ENCODE measurements around the gene AVPR1B. TPM values are rescaled to one million over a fixed set of nuclear protein-coding genes. Genes with fewer than 3 reads are reported as not detected.
"Not testable (repeated sequence)": the region's sequence is repeated elsewhere in the genome, so short reads cannot be mapped to it uniquely, and the experiment has no call there.

Gene AVPR1B
- total RNA-seq, 1 experiment from 2014 or later: not detected

- peaks cover 6 to 10% (median 9%) of the 10 kb centered on the region in 3 experiments for H3K36me3 Mint-ChIP-seq (ENCODE audit: insufficient read depth in 1 of 3, low read depth in 3 of 3)
- H3K4me3 Mint-ChIP-seq: no peak overlapping the region
- Histone ChIP-seq H3K23me2 (ENCODE audit: insufficient read length, low read depth, low read length, poor library complexity, severe bottlenecking) (no peaks in the 10 kb centered on the region), H3K14ac (ENCODE audit: insufficient read depth, low read length) (no peak overlapping the region; the same call in 1 of the 2 replicates), H3T11ph (ENCODE audit: low read length) (no peak overlapping the region), H3K4me2 (ENCODE audit: insufficient read depth, insufficient read length, low read length) (no peak overlapping the region), H3K9me3 (ENCODE audit: control insufficient read depth, low read depth, low read length) (no peaks in the 10 kb centered on the region), H2AK5ac (ENCODE audit: insufficient read length, low read length) (no peak overlapping the region), H4K5ac (ENCODE audit: insufficient read length, low read depth, low read length) (no peak overlapping the region), H2BK5ac (ENCODE audit: insufficient read length, low read length) (no peak overlapping the region), H3K4ac (ENCODE audit: low read depth, low read length) (no peak overlapping the region), H3K56ac (ENCODE audit: insufficient read length, low read depth, low read length) (no peak overlapping the region), H3K79me1 (ENCODE audit: insufficient read depth, low read depth, low read length, poor library complexity, severe bottlenecking) (no peaks in the 10 kb centered on the region), H4K20me1 (ENCODE audit: control insufficient read depth, insufficient read depth, insufficient read length) (no peaks in the 10 kb centered on the region), H3K23ac (ENCODE audit: insufficient read length, low read depth, low read length) (no peak overlapping the region), H2BK20ac (ENCODE audit: low read depth, low read length, poor library complexity, severe bottlenecking) (no peak overlapping the region), H3K4me1 (ENCODE audit: insufficient read depth, low read length) (no peaks in the 10 kb centered on the region), H2BK12ac (ENCODE audit: insufficient read length, low read depth, low read length) (no peak overlapping the region), H3K27me3 (ENCODE audit: insufficient read depth, low read length) (no peaks in the 10 kb centered on the region), H3K79me2 (ENCODE audit: insufficient read depth, low read length) (no peaks in the 10 kb centered on the region), H3K9ac (ENCODE audit: extremely low read depth, insufficient read length, low read length) (no peak overlapping the region), H4K91ac (ENCODE audit: insufficient read length, low read depth, low read length) (no peak overlapping the region), H3K18ac (ENCODE audit: insufficient read length, low read depth, low read length) (no peak overlapping the region), H2AFZ (ENCODE audit: low read length) (no peak overlapping the region), H2BK15ac (ENCODE audit: low read depth, low read length) (no peak overlapping the region), H3K27ac (ENCODE audit: insufficient read length, low read depth, low read length) (no peak overlapping the region), H2BK120ac (ENCODE audit: low read depth, low read length, poor library complexity, severe bottlenecking) (no peak overlapping the region), H4K8ac (replicated peaks; ENCODE audit: insufficient read length, low read depth, low read length) (no peak overlapping the region)
- no peak overlapping the region for H3K27ac Mint-ChIP-seq
- no CpG with 5 or more reads among the region's 4 CpGs for WGBS (ENCODE audit: extremely low coverage, insufficient read length, low lambda C conversion rate)
- peaks cover 14 to 18% of the 10 kb centered on the region in 2 experiments for H3K9me3 Mint-ChIP-seq
- peaks cover 8% of the 10 kb centered on the region for H3K27me3 Mint-ChIP-seq (ENCODE audit: low read depth)
- TF ChIP-seq CTCF (conservative IDR thresholded peaks at IDR 0.05): no peak
- no peak for DNase-seq
- peaks cover 0 to 11% of the 10 kb centered on the region in 2 experiments; a peak in 2 of 4 replicates for H3K4me1 Mint-ChIP-seq
Measured at GRCh38 chr1:206065547-206066145, 51.5 kb downstream of the AVPR1B start.

- not testable (repeated sequence) for DNase-seq; H2AFZ ChIP-seq (ENCODE audit: low read length); H3K27ac Mint-ChIP-seq; H3K23ac ChIP-seq (ENCODE audit: insufficient read length, low read depth, low read length); H4K5ac ChIP-seq (ENCODE audit: insufficient read length, low read depth, low read length); H3K4ac ChIP-seq (ENCODE audit: low read depth, low read length); H3K9ac ChIP-seq (ENCODE audit: extremely low read depth, insufficient read length, low read length); H2AK5ac ChIP-seq (ENCODE audit: insufficient read length, low read length); H3K14ac ChIP-seq (ENCODE audit: insufficient read depth, low read length); H3K23me2 ChIP-seq (ENCODE audit: insufficient read length, low read depth, low read length, poor library complexity, severe bottlenecking); H4K8ac ChIP-seq (replicated peaks; ENCODE audit: insufficient read length, low read depth, low read length); H3K18ac ChIP-seq (ENCODE audit: insufficient read length, low read depth, low read length); H3K27ac ChIP-seq (ENCODE audit: insufficient read length, low read depth, low read length); H3K56ac ChIP-seq (ENCODE audit: insufficient read length, low read depth, low read length); H3T11ph ChIP-seq (ENCODE audit: low read length); H2BK20ac ChIP-seq (ENCODE audit: low read depth, low read length, poor library complexity, severe bottlenecking); H3K4me1 ChIP-seq (ENCODE audit: insufficient read depth, low read length); H3K27me3 Mint-ChIP-seq (ENCODE audit: low read depth); H3K79me1 ChIP-seq (ENCODE audit: insufficient read depth, low read depth, low read length, poor library complexity, severe bottlenecking); H2BK120ac ChIP-seq (ENCODE audit: low read depth, low read length, poor library complexity, severe bottlenecking); H4K20me1 ChIP-seq (ENCODE audit: control insufficient read depth, insufficient read depth, insufficient read length); H2BK12ac ChIP-seq (ENCODE audit: insufficient read length, low read depth, low read length); H3K4me3 Mint-ChIP-seq; H3K79me2 ChIP-seq (ENCODE audit: insufficient read depth, low read length); H3K27me3 ChIP-seq (ENCODE audit: insufficient read depth, low read length); H2BK15ac ChIP-seq (ENCODE audit: low read depth, low read length); H4K91ac ChIP-seq (ENCODE audit: insufficient read length, low read depth, low read length); H3K4me2 ChIP-seq (ENCODE audit: insufficient read depth, insufficient read length, low read length); H3K9me3 ChIP-seq (ENCODE audit: control insufficient read depth, low read depth, low read length); H2BK5ac ChIP-seq (ENCODE audit: insufficient read length, low read length)
- peaks cover 14 to 18% of the 10 kb centered on the region in 2 experiments for H3K9me3 Mint-ChIP-seq
- WGBS (ENCODE audit: extremely low coverage, insufficient read length, low lambda C conversion rate): no CpG with 5 or more reads among the region's 25 CpGs
- peaks cover 0 to 15% of the 10 kb centered on the region in 2 experiments; a peak in 2 of 4 replicates for H3K4me1 Mint-ChIP-seq
- H3K36me3 Mint-ChIP-seq (ENCODE audit: insufficient read depth in 1 of 3, low read depth in 3 of 3): peaks cover 6 to 10% (median 9%) of the 10 kb centered on the region in 3 experiments
Measured at GRCh38 chr1:206064501-206064900, 52.7 kb downstream of the AVPR1B start.
